NCI-H82 treated with DMSO at 0.1 percent for 48 hours (cell line): ENCODE data around the gene SFMBT2.

Experiments used
- DNase-seq: peaks from one replicate; lab custom pipeline; 2025; ENCODE audit not compliant: unreplicated experiment; lab: John Stamatoyannopoulos, UW

SFMBT2 gene

DNA sequence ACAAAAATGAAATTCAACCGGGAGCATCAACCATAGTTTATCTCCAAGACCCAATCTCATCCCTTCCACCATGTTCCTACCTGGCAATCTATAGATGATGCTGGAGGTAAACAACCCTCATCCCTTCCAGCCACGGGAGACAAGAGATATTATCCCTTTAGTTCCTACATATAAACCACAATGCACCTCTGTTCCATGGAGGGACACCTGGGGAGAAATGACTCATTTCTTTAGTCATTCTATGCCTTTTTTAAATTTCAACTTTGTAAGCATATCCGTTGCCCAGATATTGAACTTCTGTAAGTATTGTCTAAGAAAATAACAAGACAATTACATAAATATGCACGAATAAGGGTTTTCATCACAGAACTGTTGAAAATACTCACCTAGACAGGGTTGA is 15.5 kb upstream of the SFMBT2 start:
- DNase-seq = no peak

DNA sequence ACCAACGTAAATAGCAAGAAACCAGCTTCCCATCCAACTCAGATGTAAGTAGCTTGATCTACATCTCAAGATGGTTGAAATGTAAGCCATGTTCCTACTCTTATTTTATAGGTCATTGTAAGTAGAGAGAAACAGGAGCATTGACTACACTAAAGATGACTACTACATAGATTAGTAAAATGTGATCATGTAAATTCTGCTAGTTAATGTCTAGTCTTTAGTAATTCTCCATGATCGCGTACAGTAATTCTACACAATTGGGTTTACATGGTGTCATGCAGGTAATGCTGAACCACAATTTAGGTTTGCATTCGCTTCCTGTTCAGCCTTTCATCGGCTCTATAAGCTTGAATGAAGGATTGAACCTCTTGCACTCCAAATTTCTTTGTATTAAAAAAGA is 14.9 kb upstream of the SFMBT2 start:
- DNase-seq = no peak

DNA sequence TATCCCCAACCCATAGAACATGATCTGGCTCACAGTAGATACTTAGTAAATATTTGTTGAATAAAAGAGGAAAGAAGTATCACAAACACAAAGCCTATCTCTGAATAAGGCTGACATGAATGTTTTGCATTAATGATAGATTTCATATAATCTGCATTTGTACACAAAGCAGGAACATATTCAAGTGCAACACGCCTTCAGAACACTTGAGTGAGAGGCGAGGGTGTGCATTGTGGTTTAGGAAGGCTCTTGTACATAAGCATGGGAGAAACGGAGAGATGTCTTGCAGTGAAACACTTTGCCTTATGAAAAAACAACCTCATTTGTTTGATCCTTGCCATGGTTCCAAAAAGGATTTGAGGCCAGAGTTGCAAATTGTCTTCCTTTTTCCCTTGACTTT is 14.1 kb upstream of the SFMBT2 start:
- DNase-seq = no peak

DNA sequence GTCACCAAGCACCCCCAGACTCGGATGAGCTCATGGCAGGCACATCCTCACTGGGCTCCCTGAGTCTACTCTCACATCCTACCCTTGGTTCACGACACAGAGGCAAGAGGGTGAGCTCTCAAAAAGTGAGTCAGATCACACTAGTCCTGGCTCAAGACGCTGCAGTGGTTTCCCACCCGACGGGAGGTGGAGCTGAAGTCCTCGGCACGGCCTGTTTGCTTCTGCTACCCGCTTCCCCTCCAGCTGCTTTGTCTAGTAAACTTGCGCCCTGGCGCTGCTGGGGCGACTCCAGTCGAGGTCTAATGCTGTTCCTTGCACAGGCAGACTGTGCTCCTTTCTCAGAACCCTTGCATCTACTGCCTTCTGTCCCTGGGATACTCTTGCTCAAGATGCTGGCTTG is 13.5 kb upstream of the SFMBT2 start:
- DNase-seq = no peak

DNA sequence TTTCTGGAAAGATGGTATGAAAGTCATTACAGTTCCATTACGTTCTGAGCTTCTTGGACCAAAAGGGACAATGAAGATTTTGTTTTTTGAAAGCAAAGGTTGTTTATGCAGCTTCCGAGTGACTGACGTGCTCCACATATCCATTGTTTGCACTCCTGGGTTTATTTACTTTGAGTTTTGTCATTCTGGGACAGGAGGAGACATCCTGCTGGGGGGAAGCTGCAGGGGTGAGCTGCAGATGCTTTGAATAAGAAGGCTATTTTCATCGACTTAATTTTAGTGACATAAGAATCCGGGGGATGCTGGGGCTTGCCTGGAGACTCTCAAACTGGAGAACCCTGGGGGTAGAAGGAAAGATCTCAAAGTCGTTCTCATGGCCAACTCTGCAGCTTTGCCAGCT is 12.7 kb upstream of the SFMBT2 start:
- no peak for DNase-seq

DNA sequence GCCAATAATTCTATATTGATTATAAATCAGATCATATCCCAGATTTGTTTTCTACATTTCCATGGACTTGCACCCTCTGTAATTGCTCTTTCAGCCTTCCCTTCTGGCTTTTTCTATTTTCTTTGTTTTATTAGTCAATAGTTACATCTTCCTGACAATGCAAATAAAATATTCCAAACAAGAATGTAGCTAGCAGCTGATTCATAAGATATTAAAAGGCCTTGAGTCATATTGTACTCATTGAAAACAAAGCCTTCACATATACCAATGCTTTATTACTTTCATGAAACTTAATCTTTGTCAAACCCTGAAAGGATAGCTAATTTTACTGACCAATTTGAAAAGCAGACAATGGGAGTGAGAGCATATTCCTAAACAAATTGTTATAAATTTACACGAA is 10.7 kb upstream of the SFMBT2 start:
- no peak for DNase-seq

DNA sequence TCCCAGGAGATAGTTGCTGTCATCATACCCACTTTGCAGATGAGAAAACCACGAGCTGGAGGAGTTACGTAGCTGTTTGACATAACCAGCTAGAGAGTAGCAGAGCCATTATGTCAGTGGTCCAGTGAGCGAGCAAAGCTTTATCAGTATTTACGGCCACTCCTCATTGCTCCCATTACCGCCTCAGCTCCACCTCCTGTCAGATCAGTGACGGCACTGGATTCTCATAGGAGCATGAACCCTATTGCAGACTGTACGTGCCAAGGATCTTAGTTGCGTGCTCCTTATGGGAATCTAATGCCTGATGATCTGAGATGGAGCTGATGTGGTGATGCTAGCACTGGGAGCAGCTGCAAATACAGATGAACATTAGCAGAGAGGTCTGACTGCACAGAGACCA is 9.2 kb upstream of the SFMBT2 start:
- no peak for DNase-seq

DNA sequence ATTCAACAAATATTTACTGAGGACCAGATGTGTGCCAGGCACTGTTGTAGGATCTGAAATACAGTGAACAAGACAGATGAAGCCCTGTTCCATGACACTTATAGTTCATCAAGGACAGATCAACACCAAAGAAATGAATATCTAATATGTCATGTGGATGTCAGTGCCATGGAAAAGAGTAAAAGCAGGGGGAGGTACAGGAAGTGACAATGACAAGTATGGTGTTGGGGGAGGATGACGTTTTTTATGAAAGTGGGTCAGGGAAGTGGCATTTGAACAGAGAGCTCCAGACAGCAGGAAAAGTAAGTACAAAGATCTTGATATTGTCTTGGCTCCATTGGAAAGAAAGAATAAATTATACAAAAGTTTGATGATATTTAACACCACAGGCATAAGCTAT is 7.0 kb upstream of the SFMBT2 start:
- no peak for DNase-seq

DNA sequence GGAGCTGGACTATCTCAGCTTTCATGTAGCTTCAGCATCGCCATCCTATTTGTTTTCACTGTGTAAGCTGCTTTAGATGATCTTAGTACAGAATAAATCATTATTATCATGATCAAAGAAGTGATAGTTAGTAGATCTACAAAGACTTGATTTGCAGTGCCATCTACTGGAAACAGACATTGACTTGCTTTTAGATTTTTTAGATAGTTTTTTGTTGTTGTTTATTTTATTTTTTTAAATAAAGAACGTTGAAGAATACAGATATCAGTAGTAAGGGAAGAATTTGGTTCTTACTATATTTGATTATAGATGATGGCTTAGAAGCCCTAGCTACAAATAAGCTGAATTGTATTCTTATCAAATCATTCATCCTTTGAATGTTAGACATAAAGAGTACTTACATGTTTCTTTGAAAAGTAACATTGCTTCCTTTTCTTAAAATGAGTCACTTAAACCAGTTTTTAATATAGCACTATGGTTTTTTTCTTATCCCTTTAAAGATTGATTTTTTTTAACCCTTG is 6.3 kb upstream of the SFMBT2 start:
- DNase-seq = no peak

DNA sequence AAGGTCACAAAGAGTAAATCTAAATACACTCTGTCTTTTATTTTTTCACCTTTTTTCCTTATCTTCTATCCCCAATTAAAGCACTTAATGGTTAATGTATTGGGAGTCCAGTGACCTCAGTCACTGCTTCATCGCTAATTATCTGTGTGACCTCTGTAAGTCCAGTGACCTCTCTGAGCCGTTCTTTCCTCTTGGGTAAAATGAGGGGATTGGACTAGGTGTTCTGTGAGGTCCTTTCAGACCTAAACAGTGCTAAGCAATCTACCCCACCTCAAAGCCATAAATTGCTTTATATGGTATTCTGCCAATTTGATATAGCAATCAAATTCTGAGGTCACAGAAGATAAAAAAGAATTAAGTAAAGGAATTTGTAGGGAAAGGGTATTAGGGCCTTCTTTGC is 3.9 kb upstream of the SFMBT2 start:
- DNase-seq = no peak

DNA sequence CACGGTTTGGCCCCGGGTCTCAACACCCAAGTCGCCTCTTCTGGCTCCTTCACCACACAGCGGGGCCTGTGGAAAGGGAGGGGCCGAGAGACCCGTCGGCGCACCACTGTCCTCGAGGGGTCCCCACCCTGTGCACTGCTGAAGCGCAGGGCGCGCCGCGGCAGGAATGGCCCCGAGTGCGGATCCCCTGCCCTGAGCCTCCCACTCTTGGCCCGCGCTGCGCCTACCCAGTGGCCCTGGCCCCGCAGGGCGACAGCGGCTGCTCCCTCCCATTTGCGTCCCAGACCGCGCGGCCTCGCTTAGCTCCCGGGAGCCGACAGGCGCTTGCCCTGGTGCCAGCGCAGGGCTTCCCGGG is 2.1 kb upstream of the SFMBT2 start:
- no peak for DNase-seq

DNA sequence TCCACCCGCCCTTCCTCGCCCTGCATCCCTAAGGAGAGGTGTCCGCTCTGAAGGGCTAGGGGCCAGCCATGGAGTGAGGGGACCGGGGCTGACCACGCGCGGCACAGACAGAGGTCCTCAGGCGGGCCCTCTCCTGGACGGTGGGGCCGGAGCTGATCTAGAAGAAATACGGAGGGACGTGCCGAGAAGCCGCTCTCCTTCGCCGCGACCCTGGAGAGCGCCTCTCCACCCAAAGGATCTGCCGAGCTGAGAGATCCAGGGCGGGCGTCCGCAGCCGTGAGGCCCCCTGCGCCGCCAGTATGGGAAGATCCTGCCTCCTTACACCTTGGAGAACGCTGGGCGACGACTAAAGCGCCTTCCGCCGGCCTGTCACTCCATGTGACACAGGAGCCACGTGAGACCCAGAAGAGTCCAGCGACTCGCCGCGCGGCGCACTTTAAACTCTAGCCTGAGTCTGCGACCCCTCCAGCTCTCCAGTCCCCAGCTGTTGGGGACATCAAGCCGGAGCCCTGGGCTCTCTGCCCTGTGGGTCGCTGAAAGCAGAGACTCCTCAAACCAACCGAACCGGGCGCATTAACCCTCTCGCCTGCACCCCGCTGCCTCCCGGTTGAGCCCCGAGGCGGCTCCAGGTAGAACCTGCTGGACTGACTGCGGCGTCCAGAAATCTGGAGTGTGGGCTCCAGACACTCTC is 1.5 kb upstream of the SFMBT2 start:
- no peak for DNase-seq

DNA sequence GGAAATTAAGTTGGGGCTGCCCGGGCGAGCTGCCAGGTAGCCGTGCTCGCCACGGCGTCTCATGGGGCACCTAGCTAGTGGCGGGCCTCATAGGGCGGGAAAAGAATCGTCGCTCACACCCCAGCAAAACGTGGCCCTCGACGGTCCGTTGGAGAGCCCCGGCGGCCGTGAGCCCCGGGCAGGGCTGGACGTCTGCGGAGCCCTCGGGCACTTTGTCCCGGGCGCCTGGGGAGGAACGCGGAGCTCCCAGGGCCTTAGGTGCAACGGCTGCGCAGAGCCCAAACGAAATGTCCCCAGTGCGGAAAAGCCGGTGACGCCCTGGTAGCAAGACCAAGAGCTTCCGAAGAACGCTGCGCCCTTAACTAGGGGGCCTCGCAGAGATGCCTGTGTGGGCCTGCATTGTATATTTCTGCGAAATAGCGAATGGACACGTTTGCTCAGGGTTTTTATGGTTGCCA is 866 bp upstream of the SFMBT2 start:
- no peak for DNase-seq

DNA sequence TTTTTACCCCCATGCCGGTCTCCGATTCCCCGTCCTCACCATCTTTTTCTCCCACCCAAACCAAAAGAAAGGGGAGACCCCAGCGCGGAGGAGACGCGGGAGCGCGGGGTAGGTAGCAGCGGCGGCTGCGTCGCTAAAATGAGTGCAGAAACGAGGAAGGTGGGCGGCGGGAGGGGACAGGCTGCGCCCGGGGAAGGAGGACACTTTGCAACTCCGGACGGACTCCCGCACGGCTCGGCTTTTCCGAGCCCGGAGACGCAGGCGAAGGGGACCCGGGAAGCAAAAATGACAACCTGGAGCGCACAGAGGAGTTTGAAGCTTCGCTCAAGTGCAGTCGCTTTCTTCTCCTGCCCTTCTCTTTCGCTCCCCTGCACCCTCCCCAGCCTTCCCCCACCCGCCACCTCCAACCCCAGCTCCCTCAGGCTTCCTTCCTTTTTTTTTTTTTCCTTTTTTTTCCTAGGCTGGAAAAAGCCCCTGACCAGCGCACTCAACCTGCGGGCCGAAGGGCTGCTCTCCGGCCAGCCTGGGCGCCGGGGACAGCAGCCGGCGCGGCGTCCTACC is 453 bp downstream of the SFMBT2 start:
- no peak for DNase-seq

DNA sequence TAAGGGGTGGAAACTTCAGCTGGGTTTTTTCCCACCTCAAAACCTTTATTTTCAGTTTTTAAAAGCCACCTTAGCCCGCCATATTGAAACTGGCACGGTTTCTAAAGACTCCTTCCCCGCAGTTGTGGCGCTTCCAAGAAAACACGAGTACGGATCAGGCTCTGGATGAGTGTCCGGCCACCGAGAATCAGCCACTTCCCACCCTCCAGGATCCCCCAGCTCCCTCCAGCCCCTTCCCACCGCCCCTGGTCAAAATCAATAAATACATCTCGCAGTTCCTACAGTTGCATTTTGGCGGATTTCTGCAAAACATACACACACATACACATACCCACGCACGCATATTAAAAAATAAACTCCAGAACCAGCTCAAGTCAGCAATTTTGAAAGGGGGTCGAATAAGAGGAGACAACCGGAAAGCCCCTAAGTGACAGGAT is 1.1 kb downstream of the SFMBT2 start:
- no peak for DNase-seq

DNA sequence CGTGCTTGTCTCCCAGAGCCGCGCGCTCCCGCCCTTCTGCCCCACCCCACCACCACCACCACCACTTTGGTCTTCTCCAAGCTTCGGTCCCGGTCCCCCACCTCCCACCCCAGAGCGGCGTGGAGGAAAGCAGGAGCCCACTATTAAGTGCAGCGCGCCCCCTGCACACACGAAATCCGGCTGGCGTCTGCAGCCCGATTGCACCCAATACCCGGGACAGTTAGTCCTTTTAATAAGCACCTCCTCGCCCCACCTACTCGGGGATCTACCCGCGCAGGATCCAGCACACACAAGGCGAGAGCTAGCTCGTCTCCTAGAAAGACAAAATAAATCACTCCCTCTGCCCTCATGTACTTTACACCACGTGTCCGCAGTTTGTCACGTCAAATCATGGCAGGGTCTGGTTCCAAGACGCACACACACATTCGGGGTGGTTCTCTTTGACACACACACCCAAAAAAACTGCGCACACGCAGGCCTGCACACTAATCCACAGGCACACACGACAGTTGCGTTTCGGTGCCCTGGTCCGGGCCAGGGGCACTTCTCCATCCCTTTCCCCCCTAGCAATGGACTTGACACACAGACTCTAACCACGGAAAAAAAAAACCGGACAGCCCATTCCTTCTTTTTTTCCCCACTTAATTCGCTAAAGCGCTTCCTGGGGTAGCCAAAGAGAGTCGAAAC is 1.6 kb downstream of the SFMBT2 start:
- no peak for DNase-seq

DNA sequence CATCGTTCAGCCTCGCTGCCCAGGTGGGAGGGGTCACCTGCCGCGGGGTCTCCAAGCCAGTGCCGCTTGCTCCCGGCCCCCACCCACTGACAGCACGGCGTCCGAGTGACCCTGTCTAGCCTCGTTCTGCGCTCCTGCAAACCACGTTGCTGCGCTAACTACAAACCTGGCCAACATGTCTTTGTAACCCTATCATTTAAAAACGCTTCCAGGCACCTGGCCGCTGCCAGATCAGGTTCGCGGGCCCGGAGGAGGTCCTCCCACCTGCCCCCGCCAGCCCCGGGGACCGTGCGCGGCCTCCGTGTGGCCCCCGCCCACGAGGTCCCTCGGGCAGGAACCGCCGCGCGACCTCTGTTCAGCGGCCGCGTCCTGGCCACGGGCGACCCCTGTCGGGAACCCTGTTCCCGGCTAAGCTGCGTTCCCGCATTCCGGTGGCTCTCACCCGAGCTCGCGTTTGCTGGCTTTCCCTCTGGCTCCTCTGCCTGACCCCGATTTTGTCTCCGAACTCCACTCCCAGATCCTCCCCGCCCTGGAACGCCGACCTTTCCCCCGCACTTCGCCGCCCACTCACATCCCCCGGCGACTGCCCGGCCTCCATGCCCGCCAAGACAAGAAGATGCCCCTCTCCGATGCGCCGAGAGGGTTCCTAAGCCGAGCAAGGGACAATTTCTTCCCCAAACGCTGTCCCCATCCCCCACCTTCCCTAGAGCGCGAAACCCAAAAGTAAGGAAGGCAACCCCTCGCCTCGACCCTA is 2.4 kb downstream of the SFMBT2 start:
- DNase-seq = no peak

DNA sequence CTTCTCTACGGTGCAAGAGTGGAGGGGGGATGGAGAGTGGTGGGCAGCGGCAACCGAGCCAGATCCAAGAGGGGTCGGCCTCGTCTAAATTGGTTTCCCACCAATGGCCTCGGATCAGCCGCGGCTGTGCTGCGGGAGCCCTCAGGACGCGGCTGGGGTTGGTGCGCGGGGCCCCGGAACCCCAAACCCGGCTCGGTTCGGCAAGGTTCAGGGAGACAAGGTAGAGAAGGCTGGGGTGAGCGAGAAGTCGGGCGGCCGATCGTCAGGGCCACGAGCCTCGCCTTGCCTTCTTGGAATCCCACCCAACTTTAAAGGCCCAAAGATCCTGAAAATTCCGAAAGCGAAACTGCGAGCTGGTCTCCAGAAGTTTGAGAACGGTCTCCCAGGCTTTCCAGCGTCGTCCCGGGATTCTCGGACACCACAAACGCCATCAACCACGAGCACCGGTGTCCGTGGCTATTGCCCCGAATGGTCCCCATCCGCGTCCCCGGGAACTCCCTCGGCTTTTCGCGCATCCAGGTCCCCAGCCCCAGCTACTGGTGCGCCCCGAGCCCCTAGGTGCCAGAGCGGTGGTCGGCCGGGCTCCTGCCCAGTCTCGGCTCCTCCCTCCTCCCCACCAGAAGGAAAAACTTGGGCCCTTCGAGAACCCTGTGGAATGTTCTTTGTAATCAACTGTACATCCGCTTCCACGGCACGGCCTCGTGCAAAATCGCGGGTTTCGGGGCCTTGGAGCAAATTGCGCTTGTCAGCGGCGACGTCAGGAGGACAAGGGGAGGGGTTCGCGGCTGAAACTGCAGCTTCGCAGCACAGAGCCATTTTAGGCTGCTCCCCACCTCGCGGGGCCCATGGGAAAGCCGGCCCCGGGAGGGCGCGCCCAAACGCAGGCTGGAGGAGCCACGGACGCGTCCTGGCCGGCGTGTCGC is 3.2 kb downstream of the SFMBT2 start:
- DNase-seq = no peak

DNA sequence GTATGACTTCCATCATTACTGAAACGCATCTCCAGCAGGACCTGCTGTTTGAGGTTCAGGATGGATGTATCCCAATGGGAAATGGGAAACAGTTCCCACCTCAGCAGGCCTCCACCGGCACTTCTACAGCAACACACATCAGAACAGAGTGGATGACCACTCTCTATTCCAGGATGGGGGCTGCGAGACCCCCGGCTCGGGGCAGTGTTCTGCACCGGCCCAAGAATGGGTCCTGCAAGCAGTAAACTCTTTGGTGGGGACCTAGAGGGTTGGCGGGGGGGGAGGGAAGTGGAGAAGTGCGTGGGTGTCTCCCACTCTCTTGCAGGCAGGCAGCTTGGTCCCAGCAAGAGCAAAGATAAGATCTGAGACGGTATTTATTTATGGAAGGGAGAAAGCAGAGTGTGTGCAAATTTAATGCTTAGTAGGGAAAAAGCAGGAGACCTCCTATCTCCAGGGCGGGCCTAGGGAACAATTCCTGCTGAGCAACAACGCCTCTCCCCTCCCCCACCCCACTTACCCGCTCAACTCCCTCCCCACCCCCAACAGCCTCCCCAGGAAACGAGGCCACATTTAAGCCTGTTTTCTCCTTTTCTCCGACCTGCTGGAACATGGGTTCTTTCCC is 4.0 kb downstream of the SFMBT2 start:
- DNase-seq = no peak

DNA sequence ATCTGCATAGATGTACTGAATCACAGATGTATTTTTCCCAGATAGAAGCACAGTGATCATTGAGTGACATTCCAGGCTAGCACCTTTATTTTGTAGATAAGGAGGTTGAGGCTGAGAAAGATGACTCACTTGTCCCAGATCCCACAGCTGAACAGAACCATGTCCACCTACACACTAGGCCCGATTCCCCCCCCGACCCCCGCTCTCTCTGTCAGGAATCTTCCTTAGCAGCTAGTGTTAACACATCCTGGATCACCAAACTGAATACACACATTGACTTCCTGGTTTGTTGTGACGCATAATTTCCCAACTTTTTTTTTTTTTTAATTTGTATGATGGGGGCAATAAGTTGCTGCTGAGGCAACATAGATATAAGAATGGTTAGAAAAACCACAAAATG is 5.2 kb downstream of the SFMBT2 start:
- DNase-seq = no peak
